NCI-H82 treated with DMSO at 0.1 percent for 48 hours (cell line): ENCODE measurements around the gene ZNF791.
"Not testable (repeated sequence)": the region's sequence is repeated elsewhere in the genome, so short reads cannot be mapped to it uniquely, and the experiment has no call there.

Experiments used
- DNase-seq: peaks from one replicate; lab custom pipeline; 2025; ENCODE audit not compliant: unreplicated experiment; lab: John Stamatoyannopoulos, UW

The ZNF791 gene

GRCh38 chr19:12628040-12629022, 17.6 kb downstream of the ZNF791 start:
- DNase-seq = no peak

GRCh38 chr19:12629215-12629614, 18.5 kb downstream of the ZNF791 start:
- no peak for DNase-seq

DNA sequence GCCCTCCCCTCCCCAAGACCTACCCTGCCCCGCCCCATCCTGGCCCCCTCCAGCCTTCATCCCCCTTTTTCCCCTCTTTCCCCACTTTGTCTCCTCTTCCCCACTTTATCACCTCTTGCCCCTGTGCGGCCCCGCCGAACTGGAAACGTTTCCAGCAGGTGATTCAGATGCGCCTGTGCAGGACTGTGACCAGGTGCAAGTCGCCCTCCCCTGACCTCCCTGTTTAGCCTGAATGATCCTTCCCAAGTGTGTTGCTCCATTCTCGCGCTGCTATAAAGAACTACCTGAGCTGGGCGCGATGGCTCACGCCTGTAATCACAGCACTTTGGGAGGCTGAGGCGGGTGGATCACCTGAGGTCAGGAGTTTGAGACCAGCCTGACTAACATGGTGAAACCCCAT, 25.9 kb downstream of the ZNF791 start:
- DNase-seq = no peak

- no peak for DNase-seq
These were observed 28.0 kb downstream of the ZNF791 start for GRCh38 chr19:12638611-12639182.

- peak; percentile 72 for DNase-seq
These were observed 29.3 kb downstream of the ZNF791 start for GRCh38 chr19:12639901-12640613.

- DNase-seq = no peak
These were observed 30.7 kb downstream of the ZNF791 start for GRCh38 chr19:12641456-12641855.

DNA sequence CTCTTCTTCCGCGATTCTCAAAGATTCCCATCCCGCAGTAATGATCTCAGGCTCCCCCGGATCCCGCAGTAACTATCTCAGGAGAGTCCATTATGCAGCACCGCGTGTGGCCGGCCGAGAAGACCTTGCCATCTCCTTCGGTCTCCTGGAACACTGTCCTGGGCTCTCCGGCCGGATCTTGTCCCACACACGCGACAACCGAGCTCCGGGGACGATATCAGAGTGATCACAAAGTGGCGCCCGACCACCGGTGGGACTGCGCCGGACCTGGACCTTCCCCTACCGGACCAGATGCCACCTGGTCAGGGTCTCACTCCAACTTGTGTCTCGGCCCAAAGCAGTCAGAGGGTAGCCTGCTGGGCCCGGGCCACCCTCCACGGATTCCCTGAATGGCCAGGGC, 31.8 kb downstream of the ZNF791 start:
- no peak for DNase-seq

GRCh38 chr19:12643716-12644115, 33.0 kb downstream of the ZNF791 start:
- DNase-seq = not testable (repeated sequence)

DNA sequence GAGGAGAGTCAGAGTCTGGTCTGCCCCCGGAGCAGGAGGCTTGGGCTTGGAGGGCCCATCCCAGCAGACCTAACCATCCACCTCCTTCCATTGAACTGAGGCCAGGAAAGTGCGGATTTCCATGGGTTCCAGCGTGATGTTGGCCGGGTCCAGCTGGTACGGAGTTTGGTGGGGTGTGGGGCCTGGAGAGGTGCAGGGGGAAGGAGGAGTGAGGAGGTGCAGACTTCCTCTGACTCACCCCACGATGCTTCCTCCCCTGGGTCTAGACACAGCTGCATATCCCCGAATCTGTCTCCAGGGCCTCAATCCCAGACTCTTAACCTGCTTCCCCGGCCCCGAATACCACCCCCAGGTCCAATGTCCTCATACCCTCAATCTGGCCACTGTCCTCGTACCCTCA, 35.8 kb downstream of the ZNF791 start:
- no peak for DNase-seq

- DNase-seq = no peak
These were observed 36.3 kb downstream of the ZNF791 start for GRCh38 chr19:12647047-12647446.

DNA sequence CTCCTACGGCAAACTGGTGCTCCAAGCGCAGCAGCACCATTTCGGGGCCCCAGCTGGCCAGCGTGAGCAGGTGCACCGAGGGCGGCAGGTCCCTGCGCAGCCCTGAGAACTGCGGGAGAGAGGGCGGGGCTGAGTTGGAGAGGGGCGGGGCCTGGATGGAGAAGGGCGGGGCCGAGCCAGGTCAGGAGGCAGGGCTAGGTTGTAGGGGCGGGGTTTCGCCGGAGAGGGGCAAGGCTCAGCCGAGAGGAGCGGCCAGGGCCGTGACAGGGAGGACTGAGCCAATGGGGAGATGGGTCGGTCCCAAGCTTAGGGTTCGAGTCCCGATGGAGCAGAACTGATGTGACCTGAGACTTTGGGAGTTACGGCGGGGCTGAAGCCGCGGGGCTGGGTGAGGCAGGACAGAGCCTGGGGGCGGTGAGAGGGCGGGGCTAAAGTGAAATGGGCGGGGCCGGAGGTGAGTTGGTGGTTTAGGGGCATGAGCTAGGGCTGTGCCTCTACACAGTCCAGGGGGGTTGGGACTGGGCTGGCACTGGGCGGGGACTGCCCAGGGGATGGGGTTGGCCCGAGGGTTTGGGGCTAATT, 36.9 kb downstream of the ZNF791 start:
- no peak for DNase-seq

DNA sequence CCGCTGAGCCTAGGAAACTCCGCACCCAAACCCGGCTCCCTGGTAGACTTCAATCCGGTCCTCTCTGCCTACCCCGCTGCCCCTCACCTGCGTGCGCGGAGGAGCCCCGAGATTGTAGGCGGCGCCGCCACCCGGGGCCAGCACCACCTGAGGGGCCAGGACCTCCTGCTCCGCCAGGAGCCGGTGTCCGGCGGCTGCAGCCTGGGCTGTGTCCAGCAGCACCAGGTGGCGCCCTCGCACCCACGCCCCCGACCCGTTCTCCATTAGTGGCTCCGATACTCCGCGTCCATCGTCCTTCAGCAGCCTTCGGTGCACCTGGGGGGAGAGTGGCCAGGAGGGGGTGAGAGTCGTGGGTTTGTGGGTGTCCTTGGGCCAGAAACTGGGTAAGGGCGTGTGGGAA, 37.4 kb downstream of the ZNF791 start:
- DNase-seq = no peak

DNA sequence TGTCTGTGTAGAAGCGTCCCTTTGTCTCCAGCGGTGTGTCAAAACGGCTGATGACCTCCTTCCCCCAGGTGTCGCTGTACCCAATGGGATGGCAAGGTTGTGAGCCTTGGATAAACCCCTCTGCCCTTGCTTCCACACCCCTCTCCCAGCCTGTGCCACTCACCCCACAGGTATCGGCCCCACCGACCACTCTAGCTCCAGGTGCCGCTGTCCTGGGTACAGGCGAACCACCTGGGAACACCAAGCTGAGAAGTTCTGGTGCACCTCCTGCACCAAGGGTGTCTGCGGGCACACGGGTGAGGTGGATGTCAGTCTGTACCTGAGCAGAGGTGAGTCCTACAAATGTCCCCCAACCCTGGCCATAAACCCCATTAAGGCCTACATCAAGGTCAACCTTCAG, 39.2 kb downstream of the ZNF791 start:
- DNase-seq = no peak

GRCh38 chr19:12652219-12652618, 41.5 kb downstream of the ZNF791 start:
- no peak for DNase-seq

- DNase-seq = no peak
These were observed 44.8 kb downstream of the ZNF791 start for GRCh38 chr19:12655546-12655945.

- DNase-seq = no peak
These were observed 46.3 kb downstream of the ZNF791 start for GRCh38 chr19:12656899-12657571.

GRCh38 chr19:12657966-12658365, 47.2 kb downstream of the ZNF791 start:
- DNase-seq = no peak

GRCh38 chr19:12660980-12661379, 50.3 kb downstream of the ZNF791 start:
- DNase-seq = no peak

DNA sequence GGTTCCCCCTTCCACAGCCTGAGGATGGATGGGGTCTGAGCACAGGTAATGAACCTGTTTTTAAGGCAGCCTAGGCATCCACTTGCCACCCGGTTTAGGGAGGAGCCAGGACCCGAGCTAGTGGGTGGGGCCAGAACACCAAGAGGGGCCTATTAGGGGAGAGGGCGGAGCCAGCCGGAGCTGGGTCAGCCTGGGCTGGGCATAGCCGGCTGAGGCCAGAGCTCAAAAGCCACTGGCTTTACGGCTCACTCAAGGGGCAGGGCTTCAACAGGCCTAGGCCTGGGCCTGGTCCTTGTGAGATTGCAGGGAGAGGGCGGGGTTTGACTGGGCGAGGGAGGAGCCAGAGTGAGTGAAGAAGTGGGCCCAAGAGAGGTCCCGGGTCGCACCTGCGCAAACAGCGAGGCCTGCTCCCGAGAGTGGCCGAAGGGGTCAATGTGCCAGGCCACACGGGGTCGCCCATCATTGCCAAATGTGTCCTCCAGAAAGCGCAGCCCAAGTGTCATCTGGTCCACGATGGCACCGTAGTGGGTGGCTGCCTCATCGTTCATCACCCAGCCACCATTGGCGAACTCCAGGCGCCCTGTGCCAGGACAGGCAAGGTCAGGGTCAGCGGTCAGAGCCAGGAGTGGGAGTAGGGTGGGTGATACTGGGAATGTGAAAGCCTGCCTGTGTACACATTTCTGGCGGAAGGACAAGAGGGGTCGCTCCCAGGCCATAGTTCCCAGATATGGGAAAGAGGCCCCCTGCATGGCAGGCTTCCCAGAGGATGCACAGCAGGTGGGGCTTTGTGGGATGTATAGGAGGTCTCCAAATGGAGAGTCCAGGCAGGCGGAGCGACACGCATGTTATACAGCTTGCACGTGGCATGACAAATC, 53.9 kb downstream of the ZNF791 start:
- peak; percentile 12 for DNase-seq

- no peak for DNase-seq
These were observed 54.5 kb downstream of the ZNF791 start for GRCh38 chr19:12665281-12665573.
